ENCODE measurements around the gene FAM184A.

GRCh38 chr6:119108076-119108475, 29.6 kb upstream of the FAM184A start:
- no peak for TF ChIP-seq EZH2 (IDR thresholded peaks at IDR 0.05; ENCODE audit: borderline replicate concordance, low read depth, low read length, poor library complexity, severe bottlenecking)
- TF ChIP-seq CTCF (conservative IDR thresholded peaks at IDR 0.05; ENCODE audit: low read depth, low read length), result no peak
